Melanocyte of skin (primary cell): ENCODE data around the gene SRPRA. TPM values are rescaled to one million over a fixed set of nuclear protein-coding genes. Genes with fewer than 3 reads are reported as not detected.

ENCODE experiments used
- small RNA-seq, 2 donors: library from RNA; depleted of rRNA; stranded (forward); fragments of <200 nt; gene quantifications; one replicate each; pipeline ENCODE3, GENCODE V24; 2012
- total RNA-seq, 2 donors: library from RNA; depleted of rRNA; stranded (reverse); fragments of >200 nt; gene quantifications; 2 replicates each; pipeline ENCODE4 v1.2.3, GENCODE V29; 2012

SRPRA gene, protein sequence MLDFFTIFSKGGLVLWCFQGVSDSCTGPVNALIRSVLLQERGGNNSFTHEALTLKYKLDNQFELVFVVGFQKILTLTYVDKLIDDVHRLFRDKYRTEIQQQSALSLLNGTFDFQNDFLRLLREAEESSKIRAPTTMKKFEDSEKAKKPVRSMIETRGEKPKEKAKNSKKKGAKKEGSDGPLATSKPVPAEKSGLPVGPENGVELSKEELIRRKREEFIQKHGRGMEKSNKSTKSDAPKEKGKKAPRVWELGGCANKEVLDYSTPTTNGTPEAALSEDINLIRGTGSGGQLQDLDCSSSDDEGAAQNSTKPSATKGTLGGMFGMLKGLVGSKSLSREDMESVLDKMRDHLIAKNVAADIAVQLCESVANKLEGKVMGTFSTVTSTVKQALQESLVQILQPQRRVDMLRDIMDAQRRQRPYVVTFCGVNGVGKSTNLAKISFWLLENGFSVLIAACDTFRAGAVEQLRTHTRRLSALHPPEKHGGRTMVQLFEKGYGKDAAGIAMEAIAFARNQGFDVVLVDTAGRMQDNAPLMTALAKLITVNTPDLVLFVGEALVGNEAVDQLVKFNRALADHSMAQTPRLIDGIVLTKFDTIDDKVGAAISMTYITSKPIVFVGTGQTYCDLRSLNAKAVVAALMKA
- total RNA-seq = 10 to 100 TPM; 85.0 to 90.6 TPM

DNA sequence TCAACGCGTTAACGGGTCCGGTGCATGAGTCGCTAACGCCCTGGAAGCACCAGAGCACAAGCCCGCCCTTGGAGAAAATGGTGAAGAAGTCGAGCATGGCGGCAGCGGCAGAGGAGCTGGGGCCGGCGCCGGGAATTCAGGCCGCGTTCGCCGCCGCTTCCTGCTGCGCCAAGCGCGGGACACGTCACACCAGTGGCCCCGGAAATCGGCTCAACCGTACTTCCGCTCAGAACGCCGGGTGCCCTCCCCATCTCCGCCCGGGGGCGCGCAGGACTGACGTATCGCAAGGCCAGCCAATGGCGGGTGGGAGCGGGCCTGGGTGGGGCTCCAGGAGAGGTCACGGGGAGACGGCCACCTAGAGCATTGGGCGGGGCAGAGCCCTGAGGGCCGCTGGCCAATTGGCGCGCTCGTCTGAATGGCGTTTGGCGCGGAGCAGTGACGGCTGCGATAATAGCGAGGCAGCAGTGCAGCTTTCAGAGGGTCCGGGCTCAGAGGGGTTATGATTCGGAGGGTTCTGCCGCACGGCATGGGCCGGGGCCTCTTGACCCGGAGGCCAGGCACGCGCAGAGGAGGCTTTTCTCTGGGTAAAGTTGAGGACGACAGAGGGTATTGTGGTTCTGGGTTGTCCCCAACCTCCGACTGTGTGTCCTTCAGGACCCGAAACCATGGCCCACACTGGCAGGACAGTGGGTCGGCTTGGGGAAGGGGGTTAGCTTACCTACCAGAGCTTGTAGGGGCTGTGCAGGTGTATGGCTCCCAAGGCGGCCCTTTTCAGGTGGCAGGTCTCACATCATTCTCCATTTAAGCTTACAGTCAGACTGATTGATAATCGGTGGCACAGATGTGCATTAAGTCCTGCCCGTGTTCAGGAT, at the start of gene SRPRA, which contains the start of gene FOXRED1:
TSS of gene SRPRA (minus strand) at position 188 of the 872 bp plus-strand sequence. CDS start at position 97, 91 bp downstream.
TSS of gene FOXRED1 (plus strand) at position 447 of the 872 bp plus-strand sequence. CDS start at position 500, 53 bp downstream.

GRCh38 chr11:126303623-126304456, 35.1 kb upstream of the SRPRA start, which contains the start of gene DCPS:
DCPS (plus strand) TSS chr11:126304060; CDS start chr11:126304081, 21 bp downstream.

DNA sequence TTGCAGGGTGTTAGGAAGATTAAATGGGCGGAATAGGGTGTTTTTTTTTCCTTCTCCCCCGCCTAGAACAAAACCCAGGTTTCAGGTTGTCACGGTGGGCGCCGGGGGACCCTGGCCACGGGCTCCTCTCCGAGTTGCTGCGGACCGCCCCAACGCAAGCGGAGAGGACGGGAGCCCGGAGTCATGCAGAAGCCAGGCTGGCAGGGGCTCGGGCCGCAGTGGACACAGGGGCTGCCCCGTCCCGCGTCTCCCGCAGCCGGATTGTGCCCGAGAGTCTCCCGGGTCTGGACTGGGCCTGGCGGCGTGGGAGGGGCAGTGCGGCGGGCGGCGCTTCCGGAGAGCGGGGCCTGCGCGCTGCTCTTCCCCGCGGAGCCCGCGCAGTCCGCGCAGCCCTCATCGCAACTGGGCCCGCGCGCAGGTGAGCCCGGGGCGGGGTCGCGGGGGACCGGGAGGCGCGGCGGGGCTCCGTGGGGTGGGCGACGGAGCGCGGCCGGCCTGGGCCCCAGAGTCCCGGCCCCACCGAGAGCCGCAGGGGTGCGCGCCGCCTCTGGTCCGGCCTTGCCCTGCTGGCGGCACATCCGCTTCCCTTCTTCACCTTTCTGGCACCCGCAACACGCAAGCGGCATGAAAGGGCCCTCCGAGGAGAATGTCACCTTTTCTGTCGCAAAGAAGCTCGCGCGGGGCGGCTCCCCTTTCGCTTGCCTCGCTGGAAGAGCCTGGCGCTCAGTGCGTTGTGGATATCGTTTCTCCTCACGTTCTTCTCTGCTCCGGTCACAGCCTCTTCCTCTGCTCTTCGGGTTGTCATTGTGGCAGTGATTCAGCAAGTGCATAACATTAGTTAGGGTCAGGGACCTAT, 14.3 kb upstream of the SRPRA start, which contains the start of gene TIRAP:
TSS of gene TIRAP (plus strand) at position 358 of the 856 bp plus-strand sequence. CDS start 7,802 bp downstream, outside the sequence.

Small RNA genes lying within 50 kb of the gene (small RNA-seq; reads per million reads assigned to genes)
- gene RN7SL351P = 0 reads per million in 2 donors
- 0 reads per million in 2 donors for gene RNU4-86P

Other genes with a start within 250 kb of the SRPRA start
- 10 to 100 TPM; 44.0 to 60.9 TPM for gene CDON, start 206.0 kb downstream of the SRPRA start, total RNA-seq
- 10 to 100 TPM; 15.8 to 33.6 TPM for gene RPUSD4, start 57.2 kb downstream of the SRPRA start, total RNA-seq
- gene FAM118B, start 57.1 kb downstream of the SRPRA start, total RNA-seq = 10 to 100 TPM; 27.5 to 40.0 TPM
- gene FOXRED1, start 259 bp upstream of the SRPRA start, total RNA-seq = 10 to 100 TPM; 18.2 to 22.3 TPM
- 1 to 10 TPM; 5.2 to 5.3 TPM for gene TIRAP, start 14.2 kb upstream of the SRPRA start, total RNA-seq
- gene DCPS, start 35.2 kb upstream of the SRPRA start, total RNA-seq = 10 to 100 TPM; 24.4 to 39.6 TPM
- gene ST3GAL4, start 86.8 kb upstream of the SRPRA start, total RNA-seq = 100 to 1,000 TPM; 167 to 202 TPM